ENCODE results near the gene SHQ1. TPM values are rescaled to one million over a fixed set of nuclear protein-coding genes. Genes with fewer than 3 reads are reported as not detected.

The SHQ1 gene
- total RNA-seq, 1 donor, result 19.2 TPM

DNA sequence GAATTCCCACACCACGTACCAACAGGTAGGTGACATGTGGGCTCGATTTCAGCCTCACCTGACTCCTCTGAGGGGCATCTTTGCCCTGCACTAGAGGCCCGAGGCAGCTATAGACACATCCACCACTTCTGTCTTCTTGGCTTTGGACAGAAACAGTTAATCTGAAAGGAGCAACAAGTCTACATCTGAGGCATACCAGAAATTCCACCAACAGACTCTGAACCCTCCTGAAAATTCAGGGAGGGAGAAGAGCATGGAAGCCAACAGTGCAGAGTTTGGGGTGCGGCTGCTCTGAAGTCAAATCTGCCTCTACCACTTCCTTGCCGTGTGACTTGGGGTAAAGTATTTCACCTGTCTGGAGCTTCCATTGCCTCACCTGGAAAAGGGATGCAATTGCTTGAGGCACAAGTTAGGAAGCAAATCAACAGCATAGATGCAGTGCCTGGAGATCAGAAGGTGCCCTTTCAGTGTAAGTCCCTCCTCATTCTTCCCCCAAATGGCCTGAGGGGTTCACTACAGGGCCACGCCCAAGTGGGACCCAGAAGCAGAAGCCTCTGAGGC is 119.8 kb downstream of the SHQ1 start:
- TF ChIP-seq, protein P1, sequence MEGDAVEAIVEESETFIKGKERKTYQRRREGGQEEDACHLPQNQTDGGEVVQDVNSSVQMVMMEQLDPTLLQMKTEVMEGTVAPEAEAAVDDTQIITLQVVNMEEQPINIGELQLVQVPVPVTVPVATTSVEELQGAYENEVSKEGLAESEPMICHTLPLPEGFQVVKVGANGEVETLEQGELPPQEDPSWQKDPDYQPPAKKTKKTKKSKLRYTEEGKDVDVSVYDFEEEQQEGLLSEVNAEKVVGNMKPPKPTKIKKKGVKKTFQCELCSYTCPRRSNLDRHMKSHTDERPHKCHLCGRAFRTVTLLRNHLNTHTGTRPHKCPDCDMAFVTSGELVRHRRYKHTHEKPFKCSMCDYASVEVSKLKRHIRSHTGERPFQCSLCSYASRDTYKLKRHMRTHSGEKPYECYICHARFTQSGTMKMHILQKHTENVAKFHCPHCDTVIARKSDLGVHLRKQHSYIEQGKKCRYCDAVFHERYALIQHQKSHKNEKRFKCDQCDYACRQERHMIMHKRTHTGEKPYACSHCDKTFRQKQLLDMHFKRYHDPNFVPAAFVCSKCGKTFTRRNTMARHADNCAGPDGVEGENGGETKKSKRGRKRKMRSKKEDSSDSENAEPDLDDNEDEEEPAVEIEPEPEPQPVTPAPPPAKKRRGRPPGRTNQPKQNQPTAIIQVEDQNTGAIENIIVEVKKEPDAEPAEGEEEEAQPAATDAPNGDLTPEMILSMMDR (IDR thresholded peaks at IDR 0.05; ENCODE audit: extremely low read depth, low read depth, low read length), result no peak
- Histone ChIP-seq H4K20me1 (ENCODE audit: insufficient read depth, low read length) (no peaks in the 10 kb centered on the region), H3K9me3 (ENCODE audit: low read depth, low read length) (no peaks in the 10 kb centered on the region), H3K4me1 (ENCODE audit: insufficient read depth, low read length) (peaks cover 3% of the 10 kb centered on the region), H3K4me2 (ENCODE audit: insufficient read depth, low read length) (no peak overlapping the region), H3K36me3 (ENCODE audit: insufficient read depth, low read length) (no peaks in the 10 kb centered on the region), H3K27ac (ENCODE audit: low read depth, low read length) (no peak overlapping the region), H2AFZ (ENCODE audit: low read length) (no peak overlapping the region), H3K27me3 (ENCODE audit: insufficient read depth, low read length) (peaks cover 5% of the 10 kb centered on the region), H3K4me3 (ENCODE audit: insufficient read depth, low read length) (no peak overlapping the region), H3K79me2 (ENCODE audit: insufficient read depth, low read length) (no peaks in the 10 kb centered on the region)
- DNase-seq (ENCODE audit: insufficient read length, low spot score, missing footprints), result peak; percentile 60

DNA sequence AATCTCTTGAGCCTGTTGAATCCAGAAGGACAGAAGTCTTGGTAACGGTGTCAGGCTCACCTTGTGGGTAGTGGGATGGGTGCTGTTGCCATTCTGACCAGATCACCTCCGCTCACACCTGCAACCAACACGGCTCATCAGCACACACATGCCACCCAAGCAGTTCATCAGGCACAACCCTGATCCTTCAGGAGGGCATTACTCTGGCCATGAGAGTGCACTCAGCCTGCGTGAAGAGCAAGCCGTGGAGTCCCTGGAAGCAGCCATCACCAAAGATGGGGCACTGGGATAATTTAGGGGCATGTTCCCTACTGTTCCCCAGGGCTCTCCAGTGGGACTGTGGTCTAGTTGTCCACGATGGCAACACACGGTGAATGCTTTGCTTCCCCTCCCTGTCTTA is 120.5 kb downstream of the SHQ1 start:
- no peaks in the 10 kb centered on the region for H4K20me1 ChIP-seq (ENCODE audit: insufficient read depth, low read length)
- TF ChIP-seq, protein P1 (IDR thresholded peaks at IDR 0.05; ENCODE audit: extremely low read depth, low read depth, low read length), result no peak
- DNase-seq (ENCODE audit: insufficient read length, low spot score, missing footprints), result peak; percentile 72
- no peak overlapping the region for H3K27ac ChIP-seq (ENCODE audit: low read depth, low read length)
- no peak overlapping the region for H3K4me3 ChIP-seq (ENCODE audit: insufficient read depth, low read length)
- no peak overlapping the region for H3K4me2 ChIP-seq (ENCODE audit: insufficient read depth, low read length)
- no peaks in the 10 kb centered on the region for H3K79me2 ChIP-seq (ENCODE audit: insufficient read depth, low read length)
- H3K36me3 ChIP-seq (ENCODE audit: insufficient read depth, low read length), result no peaks in the 10 kb centered on the region
- peaks cover 9% of the 10 kb centered on the region for H3K4me1 ChIP-seq (ENCODE audit: insufficient read depth, low read length)
- no peak overlapping the region for H2AFZ ChIP-seq (ENCODE audit: low read length)
- H3K9me3 ChIP-seq (ENCODE audit: low read depth, low read length), result no peaks in the 10 kb centered on the region
- H3K27me3 ChIP-seq (ENCODE audit: insufficient read depth, low read length), result peaks cover 5% of the 10 kb centered on the region

DNA sequence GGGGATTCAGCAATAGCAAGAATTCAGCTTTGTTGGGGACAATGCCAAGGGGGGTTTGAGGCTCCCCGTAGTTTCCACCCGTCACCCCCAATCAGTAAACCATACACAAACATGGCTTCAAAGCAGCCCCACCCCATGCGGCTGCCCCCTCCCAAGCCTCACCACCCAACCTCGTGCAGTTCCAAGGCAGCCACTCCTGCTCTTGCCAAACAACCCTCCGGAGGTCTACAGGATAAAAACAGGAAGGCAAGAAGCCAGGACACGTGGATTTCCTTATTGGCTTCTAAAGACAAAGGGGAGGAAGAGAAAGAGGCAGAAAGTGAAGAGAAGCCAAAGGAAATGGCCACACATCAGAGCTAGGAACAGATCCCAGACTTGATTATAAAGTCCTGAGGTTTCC is 121.1 kb downstream of the SHQ1 start:
- Histone ChIP-seq H3K4me2 (ENCODE audit: insufficient read depth, low read length) (no peak overlapping the region), H3K27ac (ENCODE audit: low read depth, low read length) (no peak overlapping the region)

DNA sequence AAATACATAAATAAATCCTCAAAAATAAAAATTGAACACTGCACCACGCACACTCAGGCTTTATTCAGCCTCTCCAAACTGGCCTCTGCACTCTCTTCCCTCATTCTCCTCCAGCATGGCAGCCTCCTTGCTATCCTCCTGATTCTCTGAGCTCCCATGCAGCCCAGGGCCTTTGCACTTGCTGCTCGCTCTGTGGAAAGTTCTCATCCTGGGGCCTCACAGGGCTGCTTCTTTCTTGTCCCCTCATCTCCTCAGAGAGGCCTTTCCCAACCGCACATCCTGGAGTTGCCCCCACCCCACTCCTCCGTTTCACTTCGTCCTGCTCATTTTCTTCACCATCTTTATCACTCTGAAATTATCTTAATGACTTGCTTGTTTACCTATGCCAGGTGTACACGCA is 123.0 kb downstream of the SHQ1 start:
- DNase-seq (ENCODE audit: insufficient read length, low spot score, missing footprints), result no peak
- Histone ChIP-seq H2AFZ (ENCODE audit: low read length) (no peak overlapping the region), H3K9me3 (ENCODE audit: low read depth, low read length) (no peaks in the 10 kb centered on the region), H3K4me1 (ENCODE audit: insufficient read depth, low read length) (peaks cover 9% of the 10 kb centered on the region), H3K4me3 (ENCODE audit: insufficient read depth, low read length) (no peak overlapping the region), H3K27me3 (ENCODE audit: insufficient read depth, low read length) (peaks cover 8% of the 10 kb centered on the region), H3K4me2 (ENCODE audit: insufficient read depth, low read length) (no peak overlapping the region), H3K27ac (ENCODE audit: low read depth, low read length) (no peak overlapping the region), H3K36me3 (ENCODE audit: insufficient read depth, low read length) (no peaks in the 10 kb centered on the region), H4K20me1 (ENCODE audit: insufficient read depth, low read length) (no peaks in the 10 kb centered on the region), H3K79me2 (ENCODE audit: insufficient read depth, low read length) (no peaks in the 10 kb centered on the region)
- TF ChIP-seq, protein P1 (IDR thresholded peaks at IDR 0.05; ENCODE audit: extremely low read depth, low read depth, low read length), result no peak

More for the DNA sequence above, 121.1 kb downstream of the SHQ1 start:
- H3K9me3 ChIP-seq (ENCODE audit: low read depth, low read length), result no peaks in the 10 kb centered on the region
- no peak for DNase-seq (ENCODE audit: insufficient read length, low spot score, missing footprints)
- no peaks in the 10 kb centered on the region for H3K79me2 ChIP-seq (ENCODE audit: insufficient read depth, low read length)
- H2AFZ ChIP-seq (ENCODE audit: low read length), result no peak overlapping the region
- H3K4me3 ChIP-seq (ENCODE audit: insufficient read depth, low read length), result no peak overlapping the region
- H3K27me3 ChIP-seq (ENCODE audit: insufficient read depth, low read length), result peaks cover 5% of the 10 kb centered on the region
- no peaks in the 10 kb centered on the region for H3K36me3 ChIP-seq (ENCODE audit: insufficient read depth, low read length)
- no peaks in the 10 kb centered on the region for H4K20me1 ChIP-seq (ENCODE audit: insufficient read depth, low read length)
- TF ChIP-seq, protein P1 (IDR thresholded peaks at IDR 0.05; ENCODE audit: extremely low read depth, low read depth, low read length), result no peak
- H3K4me1 ChIP-seq (ENCODE audit: insufficient read depth, low read length), result peaks cover 9% of the 10 kb centered on the region
